ENCODE results near the gene DCN.

- TF ChIP-seq, protein P1, sequence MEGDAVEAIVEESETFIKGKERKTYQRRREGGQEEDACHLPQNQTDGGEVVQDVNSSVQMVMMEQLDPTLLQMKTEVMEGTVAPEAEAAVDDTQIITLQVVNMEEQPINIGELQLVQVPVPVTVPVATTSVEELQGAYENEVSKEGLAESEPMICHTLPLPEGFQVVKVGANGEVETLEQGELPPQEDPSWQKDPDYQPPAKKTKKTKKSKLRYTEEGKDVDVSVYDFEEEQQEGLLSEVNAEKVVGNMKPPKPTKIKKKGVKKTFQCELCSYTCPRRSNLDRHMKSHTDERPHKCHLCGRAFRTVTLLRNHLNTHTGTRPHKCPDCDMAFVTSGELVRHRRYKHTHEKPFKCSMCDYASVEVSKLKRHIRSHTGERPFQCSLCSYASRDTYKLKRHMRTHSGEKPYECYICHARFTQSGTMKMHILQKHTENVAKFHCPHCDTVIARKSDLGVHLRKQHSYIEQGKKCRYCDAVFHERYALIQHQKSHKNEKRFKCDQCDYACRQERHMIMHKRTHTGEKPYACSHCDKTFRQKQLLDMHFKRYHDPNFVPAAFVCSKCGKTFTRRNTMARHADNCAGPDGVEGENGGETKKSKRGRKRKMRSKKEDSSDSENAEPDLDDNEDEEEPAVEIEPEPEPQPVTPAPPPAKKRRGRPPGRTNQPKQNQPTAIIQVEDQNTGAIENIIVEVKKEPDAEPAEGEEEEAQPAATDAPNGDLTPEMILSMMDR (conservative IDR thresholded peaks at IDR 0.05; ENCODE audit: low read length), result no peak
- no peak for TF ChIP-seq EZH2phosphoT487 (IDR thresholded peaks at IDR 0.05; ENCODE audit: borderline replicate concordance, low read depth, low read length)
These were observed 38.6 kb downstream of the DCN start for GRCh38 chr12:91144053-91144452.

Measured in OCI-LY7 (cell line).